ENCODE measurements around the gene BIRC2. TPM values are rescaled to one million over a fixed set of nuclear protein-coding genes. Genes with fewer than 3 reads are reported as not detected.

Gene BIRC2
- total RNA-seq, 1 donor from 2014 or later: 46.0 TPM

GRCh38 chr11:102407901-102408300, 60.9 kb downstream of the BIRC2 start:
- H3K4me1 Mint-ChIP-seq (ENCODE audit: unreplicated experiment): peaks cover 8% of the 10 kb centered on the region
- H3K36me3 Mint-ChIP-seq (ENCODE audit: unreplicated experiment): peaks cover 20% of the 10 kb centered on the region
- no peaks in the 10 kb centered on the region for H3K27me3 Mint-ChIP-seq (ENCODE audit: unreplicated experiment)
- DNase-seq (ENCODE audit: extremely low spot score, unreplicated experiment): no peak
- no peak overlapping the region for H3K4me3 Mint-ChIP-seq (ENCODE audit: unreplicated experiment)
- H3K9me3 Mint-ChIP-seq (ENCODE audit: unreplicated experiment): no peaks in the 10 kb centered on the region
- no peak overlapping the region for H3K27ac Mint-ChIP-seq (ENCODE audit: unreplicated experiment)
- TF ChIP-seq CTCF (IDR thresholded peaks at IDR 0.05): no peak

- H3K27me3 Mint-ChIP-seq (ENCODE audit: unreplicated experiment): no peaks in the 10 kb centered on the region
- no peak for DNase-seq (ENCODE audit: extremely low spot score, unreplicated experiment)
- TF ChIP-seq CTCF (IDR thresholded peaks at IDR 0.05): no peak
- H3K36me3 Mint-ChIP-seq (ENCODE audit: unreplicated experiment): peaks cover 18% of the 10 kb centered on the region
- peaks cover 8% of the 10 kb centered on the region for H3K4me1 Mint-ChIP-seq (ENCODE audit: unreplicated experiment)
- H3K27ac Mint-ChIP-seq (ENCODE audit: unreplicated experiment): no peak overlapping the region
- no peaks in the 10 kb centered on the region for H3K9me3 Mint-ChIP-seq (ENCODE audit: unreplicated experiment)
- H3K4me3 Mint-ChIP-seq (ENCODE audit: unreplicated experiment): no peak overlapping the region
These were observed 61.3 kb downstream of the BIRC2 start for GRCh38 chr11:102408339-102408738.

GRCh38 chr11:102410382-102410784, 63.4 kb downstream of the BIRC2 start:
- peaks cover 18% of the 10 kb centered on the region for H3K36me3 Mint-ChIP-seq (ENCODE audit: unreplicated experiment)
- no peaks in the 10 kb centered on the region for H3K27me3 Mint-ChIP-seq (ENCODE audit: unreplicated experiment)
- peaks cover 12% of the 10 kb centered on the region for H3K4me1 Mint-ChIP-seq (ENCODE audit: unreplicated experiment)
- H3K9me3 Mint-ChIP-seq (ENCODE audit: unreplicated experiment): peaks cover 9% of the 10 kb centered on the region
- peak overlapping the region; percentile 65 for H3K27ac Mint-ChIP-seq (ENCODE audit: unreplicated experiment)
- TF ChIP-seq CTCF (IDR thresholded peaks at IDR 0.05): no peak
- DNase-seq (ENCODE audit: extremely low spot score, unreplicated experiment): no peak
- no peak overlapping the region for H3K4me3 Mint-ChIP-seq (ENCODE audit: unreplicated experiment)

GRCh38 chr11:102411142-102411541, 64.1 kb downstream of the BIRC2 start:
- Mint-ChIP-seq H3K27me3 (ENCODE audit: unreplicated experiment) (no peaks in the 10 kb centered on the region), H3K4me3 (ENCODE audit: unreplicated experiment) (no peak overlapping the region), H3K9me3 (ENCODE audit: unreplicated experiment) (peaks cover 13% of the 10 kb centered on the region), H3K27ac (ENCODE audit: unreplicated experiment) (no peak overlapping the region), H3K36me3 (ENCODE audit: unreplicated experiment) (peaks cover 17% of the 10 kb centered on the region), H3K4me1 (ENCODE audit: unreplicated experiment) (peaks cover 14% of the 10 kb centered on the region)
- TF ChIP-seq CTCF (IDR thresholded peaks at IDR 0.05): no peak
- DNase-seq (ENCODE audit: extremely low spot score, unreplicated experiment): no peak

GRCh38 chr11:102413497-102413896, 66.5 kb downstream of the BIRC2 start:
- H3K36me3 Mint-ChIP-seq (ENCODE audit: unreplicated experiment): peaks cover 22% of the 10 kb centered on the region
- peaks cover 32% of the 10 kb centered on the region for H3K9me3 Mint-ChIP-seq (ENCODE audit: unreplicated experiment)
- H3K27me3 Mint-ChIP-seq (ENCODE audit: unreplicated experiment): no peaks in the 10 kb centered on the region
- H3K27ac Mint-ChIP-seq (ENCODE audit: unreplicated experiment): no peak overlapping the region
- TF ChIP-seq CTCF (IDR thresholded peaks at IDR 0.05): no peak
- DNase-seq (ENCODE audit: extremely low spot score, unreplicated experiment): no peak
- peaks cover 14% of the 10 kb centered on the region for H3K4me1 Mint-ChIP-seq (ENCODE audit: unreplicated experiment)
- no peak overlapping the region for H3K4me3 Mint-ChIP-seq (ENCODE audit: unreplicated experiment)

Measured in osteocyte (in vitro differentiated cells).